ENCODE data around the gene THBS4.

THBS4 gene

DNA sequence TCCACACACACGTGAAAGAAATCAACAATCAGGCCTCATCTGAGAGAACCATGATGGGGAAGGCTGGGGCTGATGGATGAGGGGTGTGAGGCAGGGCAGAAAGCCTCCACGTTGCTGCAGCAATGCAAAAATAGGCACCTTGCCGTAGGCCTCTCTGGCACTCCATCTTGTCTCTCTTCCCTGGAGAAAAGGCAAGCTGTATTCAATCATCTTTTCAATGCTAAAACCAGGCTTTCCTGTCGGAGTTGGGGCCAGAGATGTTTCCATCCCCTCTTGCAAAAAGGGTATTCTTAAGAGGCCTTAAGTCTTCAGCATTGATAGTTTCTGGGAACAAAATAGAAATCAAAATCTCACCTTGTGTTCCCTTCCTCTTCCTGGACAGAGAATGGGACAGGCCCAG lies 80.9 kb downstream of the THBS4 start:
- H3K9me2 ChIP-seq (replicated peaks; ENCODE audit: control insufficient read depth, low read length): no peaks in the 10 kb centered on the region
- no peak overlapping the region for H3K27ac ChIP-seq (ENCODE audit: low read depth, low read length)
- TF ChIP-seq EZH2phosphoT487 (IDR thresholded peaks at IDR 0.05; ENCODE audit: borderline replicate concordance, low read length) (no peak), CTCF (IDR thresholded peaks at IDR 0.05; ENCODE audit: low read depth, low read length, poor library complexity, severe bottlenecking) (no peak)
- H3K79me2 ChIP-seq (ENCODE audit: control insufficient read depth, low read length): no peaks in the 10 kb centered on the region
- H3K4me1 ChIP-seq (ENCODE audit: control insufficient read depth, low read length): no peaks in the 10 kb centered on the region
- H3K4me2 ChIP-seq (ENCODE audit: low read length): no peak overlapping the region
- H3K9me3 ChIP-seq (ENCODE audit: control insufficient read depth, insufficient read depth, low read length): no peaks in the 10 kb centered on the region
- no peaks in the 10 kb centered on the region for H3K36me3 ChIP-seq (ENCODE audit: control insufficient read depth, low read length)
- no peaks in the 10 kb centered on the region for H4K20me1 ChIP-seq (ENCODE audit: control insufficient read depth, insufficient read depth, low read depth, low read length)
- no peaks in the 10 kb centered on the region for H3F3A ChIP-seq (ENCODE audit: control insufficient read depth, insufficient read depth)
- no peak overlapping the region for H3K4me3 ChIP-seq (ENCODE audit: low read length)
- H3K27me3 ChIP-seq (ENCODE audit: control insufficient read depth, low read length): no peaks in the 10 kb centered on the region

DNA sequence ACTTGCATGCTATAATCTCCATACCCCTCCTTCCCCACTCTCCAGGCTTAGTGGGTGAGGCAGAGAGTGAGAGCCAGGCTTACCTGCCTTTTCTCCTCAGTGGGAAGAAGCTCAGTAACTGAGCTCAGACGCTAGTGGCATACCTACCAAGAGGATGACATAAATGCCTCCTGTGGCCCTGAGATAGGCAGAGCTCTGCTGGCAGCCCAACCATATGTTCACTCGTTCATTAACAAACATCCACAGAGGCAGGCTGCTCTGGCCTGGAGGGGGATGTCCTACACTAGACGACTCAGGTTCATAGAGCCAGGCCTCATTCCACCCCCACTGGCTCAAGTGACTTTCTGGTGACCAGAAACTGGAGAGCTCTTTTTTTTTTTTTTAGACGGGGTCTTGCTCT lies 81.3 kb downstream of the THBS4 start:
- H3K27ac ChIP-seq (ENCODE audit: low read depth, low read length): no peak overlapping the region
- no peak for TF ChIP-seq CTCF (IDR thresholded peaks at IDR 0.05; ENCODE audit: low read depth, low read length, poor library complexity, severe bottlenecking)
- no peak for TF ChIP-seq EZH2phosphoT487 (IDR thresholded peaks at IDR 0.05; ENCODE audit: borderline replicate concordance, low read length)
- no peaks in the 10 kb centered on the region for H3K36me3 ChIP-seq (ENCODE audit: control insufficient read depth, low read length)

DNA sequence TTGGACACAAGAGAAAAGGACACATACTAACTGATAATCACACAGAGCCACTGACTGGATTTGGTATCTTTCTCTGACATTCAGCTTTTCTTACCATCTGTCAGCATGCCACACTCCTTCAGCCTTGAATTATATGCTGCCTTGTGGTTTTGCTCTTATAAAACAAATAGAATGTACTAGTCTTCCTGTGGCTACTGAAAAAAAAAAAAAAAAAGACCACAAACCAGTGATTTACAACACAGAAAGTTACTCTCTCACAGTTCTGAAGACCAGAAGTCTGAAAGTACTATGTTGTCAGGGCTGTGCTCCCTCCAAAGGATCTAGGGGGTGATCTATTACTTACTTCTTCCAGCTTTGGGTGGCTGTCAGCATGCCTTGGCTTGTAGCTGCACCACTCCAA lies 82.3 kb downstream of the THBS4 start:
- no peaks in the 10 kb centered on the region for H4K20me1 ChIP-seq (ENCODE audit: control insufficient read depth, insufficient read depth, low read depth, low read length)
- no peaks in the 10 kb centered on the region for H3K9me2 ChIP-seq (replicated peaks; ENCODE audit: control insufficient read depth, low read length)
- no peak overlapping the region for H3K4me3 ChIP-seq (ENCODE audit: low read length)
- H3K4me2 ChIP-seq (ENCODE audit: low read length): no peak overlapping the region
- no peaks in the 10 kb centered on the region for H3K4me1 ChIP-seq (ENCODE audit: control insufficient read depth, low read length)
- TF ChIP-seq EZH2phosphoT487 (IDR thresholded peaks at IDR 0.05; ENCODE audit: borderline replicate concordance, low read length) (no peak), CTCF (IDR thresholded peaks at IDR 0.05; ENCODE audit: low read depth, low read length, poor library complexity, severe bottlenecking) (no peak)
- H3K36me3 ChIP-seq (ENCODE audit: control insufficient read depth, low read length): no peaks in the 10 kb centered on the region
- H3K79me2 ChIP-seq (ENCODE audit: control insufficient read depth, low read length): no peaks in the 10 kb centered on the region
- H3K9me3 ChIP-seq (ENCODE audit: control insufficient read depth, insufficient read depth, low read length): no peaks in the 10 kb centered on the region
- H3K27ac ChIP-seq (ENCODE audit: low read depth, low read length): no peak overlapping the region
- no peaks in the 10 kb centered on the region for H3F3A ChIP-seq (ENCODE audit: control insufficient read depth, insufficient read depth)
- no peaks in the 10 kb centered on the region for H3K27me3 ChIP-seq (ENCODE audit: control insufficient read depth, low read length)

More for the DNA sequence above, 81.3 kb downstream of the THBS4 start:
- Histone ChIP-seq H4K20me1 (ENCODE audit: control insufficient read depth, insufficient read depth, low read depth, low read length) (no peaks in the 10 kb centered on the region), H3K4me3 (ENCODE audit: low read length) (no peak overlapping the region), H3K9me3 (ENCODE audit: control insufficient read depth, insufficient read depth, low read length) (no peaks in the 10 kb centered on the region), H3K9me2 (replicated peaks; ENCODE audit: control insufficient read depth, low read length) (no peaks in the 10 kb centered on the region), H3K4me2 (ENCODE audit: low read length) (no peak overlapping the region), H3K79me2 (ENCODE audit: control insufficient read depth, low read length) (no peaks in the 10 kb centered on the region), H3K27me3 (ENCODE audit: control insufficient read depth, low read length) (no peaks in the 10 kb centered on the region), H3F3A (ENCODE audit: control insufficient read depth, insufficient read depth) (no peaks in the 10 kb centered on the region), H3K4me1 (ENCODE audit: control insufficient read depth, low read length) (no peaks in the 10 kb centered on the region)

DNA sequence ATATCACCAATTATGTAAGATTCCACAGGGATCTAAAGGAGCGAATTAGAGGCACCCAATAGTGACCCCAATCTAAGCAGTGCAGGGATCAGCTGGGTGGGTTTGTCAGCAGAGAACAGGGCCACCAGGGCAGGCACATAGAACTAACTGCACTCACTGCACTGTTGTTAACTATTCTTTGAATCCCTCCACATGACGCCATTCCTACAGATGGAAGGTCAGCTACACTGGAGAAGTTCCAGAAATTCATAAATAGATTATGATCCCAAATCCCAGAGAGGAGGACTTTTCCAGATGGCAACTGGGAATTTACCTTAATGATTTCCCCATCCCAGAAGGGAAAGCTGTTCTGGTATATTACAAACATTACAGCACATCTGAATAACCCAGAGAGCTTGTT lies 84.2 kb downstream of the THBS4 start:
- H3K36me3 ChIP-seq (ENCODE audit: control insufficient read depth, low read length): no peaks in the 10 kb centered on the region
- no peaks in the 10 kb centered on the region for H3K27me3 ChIP-seq (ENCODE audit: control insufficient read depth, low read length)
- no peaks in the 10 kb centered on the region for H3K4me1 ChIP-seq (ENCODE audit: control insufficient read depth, low read length)
- H3K9me3 ChIP-seq (ENCODE audit: control insufficient read depth, insufficient read depth, low read length): no peaks in the 10 kb centered on the region
- H3K4me2 ChIP-seq (ENCODE audit: low read length): no peak overlapping the region
- H4K20me1 ChIP-seq (ENCODE audit: control insufficient read depth, insufficient read depth, low read depth, low read length): no peaks in the 10 kb centered on the region
- no peak overlapping the region for H3K27ac ChIP-seq (ENCODE audit: low read depth, low read length)
- no peaks in the 10 kb centered on the region for H3K79me2 ChIP-seq (ENCODE audit: control insufficient read depth, low read length)
- no peaks in the 10 kb centered on the region for H3K9me2 ChIP-seq (replicated peaks; ENCODE audit: control insufficient read depth, low read length)
- no peak overlapping the region for H3K4me3 ChIP-seq (ENCODE audit: low read length)
- no peaks in the 10 kb centered on the region for H3F3A ChIP-seq (ENCODE audit: control insufficient read depth, insufficient read depth)
- TF ChIP-seq CTCF (IDR thresholded peaks at IDR 0.05; ENCODE audit: low read depth, low read length, poor library complexity, severe bottlenecking) (no peak), EZH2phosphoT487 (IDR thresholded peaks at IDR 0.05; ENCODE audit: borderline replicate concordance, low read length) (no peak)
